Activated T-helper 17 cell treated with anti-CD3 and anti-CD28 coated beads, Interleukin-2, amount 50 U/mL, for 72 hours (primary cell): ENCODE results near the gene MAB21L4. TPM values are rescaled to one million over a fixed set of nuclear protein-coding genes. Genes with fewer than 3 reads are reported as not detected.

ENCODE experiments used
- ATAC-seq: fragments of 150-1000 bp; cut with Tn5 transposase; replicated peaks from 2 replicates; pipeline ENCODE4 v1.10.0; 2021; ENCODE audit warnings: mild to moderate bottlenecking, moderate library complexity
- H3K27ac Mint-ChIP-seq: one replicate; pipeline ENCODE4 v1.8.0; 2022; ENCODE audit warnings: mixed read lengths
- H3K27me3 Mint-ChIP-seq: one replicate; pipeline ENCODE4 v1.8.0; 2022; ENCODE audit warnings: mixed read lengths
- H3K36me3 Mint-ChIP-seq: one replicate; pipeline ENCODE4 v1.8.0; 2022; ENCODE audit warnings: low read depth, mild to moderate bottlenecking, mixed read lengths
- H3K4me1 Mint-ChIP-seq: one replicate; pipeline ENCODE4 v1.8.0; 2022; ENCODE audit warnings: mixed read lengths
- H3K4me3 Mint-ChIP-seq: one replicate; pipeline ENCODE4 v1.8.0; 2022; ENCODE audit warnings: mild to moderate bottlenecking, mixed read lengths
- H3K9me3 Mint-ChIP-seq: one replicate; pipeline ENCODE4 v1.8.0; 2022; ENCODE audit warnings: mixed read lengths
- total RNA-seq, 2 donors: library from RNA; stranded (reverse); gene quantifications; one replicate each; pipeline ENCODE4 v1.2.3, GENCODE V29; 2022

The MAB21L4 gene
- total RNA-seq, 2 donors from 2014 or later, result not detected

DNA sequence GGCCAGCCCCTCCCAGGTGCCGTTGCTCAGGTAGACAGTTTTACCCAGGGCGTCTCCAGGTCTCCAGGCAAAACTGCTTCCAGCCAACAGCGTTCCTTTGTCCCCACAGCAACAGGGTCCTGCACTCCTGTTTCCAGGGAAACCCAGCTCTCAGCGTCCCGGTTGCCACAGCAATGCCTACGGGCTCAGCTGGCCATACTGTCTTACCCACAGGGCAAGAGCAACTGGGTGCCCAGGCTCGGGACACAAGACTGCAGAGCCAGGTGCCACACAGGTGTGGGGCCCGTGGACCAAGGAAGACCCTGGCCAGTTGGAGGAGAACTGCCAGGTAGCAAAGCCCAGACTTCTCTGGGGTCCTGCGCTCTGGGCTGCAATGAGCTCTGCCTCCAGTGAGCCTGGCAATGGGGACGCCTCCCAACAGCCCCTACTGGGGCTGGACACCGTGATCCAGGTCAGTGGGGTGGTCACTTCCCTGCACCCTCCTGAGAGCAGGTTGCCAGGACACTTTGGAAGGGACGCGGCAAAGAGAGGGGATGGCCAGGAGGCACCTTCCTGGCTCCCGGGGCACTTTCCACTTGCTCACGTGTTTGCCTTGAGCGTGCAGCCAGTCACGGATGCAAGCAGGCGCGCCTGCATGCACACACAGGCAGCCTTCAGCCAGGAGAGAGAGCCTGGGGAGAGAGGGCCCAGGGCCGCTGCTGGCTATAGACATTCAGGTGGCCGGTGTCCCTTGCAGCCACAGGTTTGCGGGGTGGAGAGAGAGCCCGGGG, 10.4 kb upstream of the MAB21L4 start, which contains the start of gene CROCC2:
TSS of gene CROCC2 (plus strand) at position 196 of the 770 bp plus-strand sequence. CDS start at position 374, 178 bp downstream.
- H3K4me1 Mint-ChIP-seq, result no peaks in the 10 kb centered on the region

DNA sequence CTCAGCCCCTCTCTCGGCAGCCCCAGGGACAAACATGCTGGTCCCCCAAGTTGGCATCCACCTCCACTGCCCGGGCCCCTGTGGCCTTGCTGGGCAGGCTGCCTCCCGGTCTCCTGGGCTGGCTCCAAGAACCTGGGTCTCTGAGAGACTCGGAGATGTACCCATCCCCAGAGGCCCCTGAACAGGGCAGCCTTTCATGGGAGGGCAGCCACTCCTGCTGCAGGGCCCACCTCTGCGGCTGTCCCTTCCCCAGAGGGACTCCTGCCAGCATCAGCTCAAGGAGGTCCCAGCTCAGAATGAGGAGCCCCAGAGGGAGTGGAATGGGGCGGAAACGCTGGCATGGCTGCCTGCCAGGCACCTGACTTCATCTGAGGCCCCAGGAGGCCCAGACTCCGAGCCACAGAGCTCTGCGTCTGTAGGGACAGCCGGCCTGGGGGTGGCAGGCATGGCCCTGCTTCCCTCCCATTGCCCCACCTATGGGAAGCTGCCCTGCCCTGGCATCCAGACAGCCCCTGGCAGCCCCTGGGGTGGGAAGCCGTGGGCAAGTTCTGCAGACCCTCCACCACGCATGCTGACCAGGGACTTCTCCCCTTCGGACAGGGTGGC, 9.3 kb upstream of the MAB21L4 start:
- Mint-ChIP-seq H3K36me3 (no peaks in the 10 kb centered on the region), H3K9me3 (no peaks in the 10 kb centered on the region), H3K27me3 (peaks cover 6% of the 10 kb centered on the region), H3K4me1 (no peaks in the 10 kb centered on the region), H3K4me3 (no peak overlapping the region), H3K27ac (no peak overlapping the region)
- ATAC-seq, result no peak

More for the DNA sequence above, 10.4 kb upstream of the MAB21L4 start, which contains the start of gene CROCC2:
- Mint-ChIP-seq H3K27me3 (peaks cover 5% of the 10 kb centered on the region), H3K36me3 (no peaks in the 10 kb centered on the region), H3K27ac (no peak within 1 kb of the TSS), H3K9me3 (no peaks in the 10 kb centered on the region), H3K4me3 (no peak within 1 kb of the TSS)
- ATAC-seq, result no peak

DNA sequence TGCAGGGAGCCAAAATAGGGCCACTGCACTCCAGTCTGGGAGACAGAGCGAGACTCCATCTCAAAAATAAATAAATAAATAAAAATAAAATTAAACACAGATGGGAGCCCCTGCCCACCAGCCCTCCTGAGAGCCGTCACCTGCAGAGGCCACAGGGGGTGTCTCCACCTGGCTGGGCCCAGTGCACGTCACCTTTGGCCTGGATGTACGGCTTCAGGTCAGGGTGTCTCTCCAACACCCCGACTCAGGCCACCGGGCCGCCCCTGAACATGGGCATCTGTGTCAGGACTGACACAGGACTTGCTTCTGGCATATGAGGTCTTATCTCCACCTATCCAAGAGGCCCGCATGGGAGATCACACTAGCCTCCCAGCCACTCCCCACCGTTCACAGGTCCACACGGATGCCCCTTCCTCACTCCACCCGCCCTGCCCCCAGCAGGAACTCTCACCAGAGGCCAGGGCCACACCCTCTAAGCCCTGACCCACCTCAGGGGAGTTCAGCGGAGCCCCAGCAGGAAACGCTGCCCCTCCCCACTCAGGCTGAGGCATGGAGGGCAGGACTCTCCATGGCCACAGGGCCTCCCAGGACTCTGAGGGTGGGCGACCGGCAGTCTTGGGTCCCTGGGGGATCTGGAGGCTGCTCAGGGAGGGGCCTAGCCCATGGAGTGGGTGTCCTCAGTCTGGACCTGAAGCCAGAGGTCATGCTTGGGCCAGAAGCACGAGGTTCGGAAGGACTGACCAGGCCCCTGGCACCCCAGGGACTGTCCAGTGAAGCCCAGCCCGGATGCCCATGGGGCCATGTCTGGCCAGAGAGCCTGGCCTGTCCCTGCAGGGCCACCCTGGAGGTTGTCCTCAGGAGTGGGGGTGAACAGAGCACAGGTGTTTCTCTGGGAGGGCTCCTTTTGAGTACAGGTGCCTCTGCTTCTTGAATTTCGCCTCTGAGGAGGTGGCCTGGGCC, 8.5 kb upstream of the MAB21L4 start:
- Mint-ChIP-seq H3K4me3 (no peak overlapping the region), H3K27ac (no peak overlapping the region), H3K9me3 (no peaks in the 10 kb centered on the region), H3K4me1 (no peaks in the 10 kb centered on the region), H3K27me3 (peaks cover 5% of the 10 kb centered on the region), H3K36me3 (no peaks in the 10 kb centered on the region)
- ATAC-seq, result no peak

DNA sequence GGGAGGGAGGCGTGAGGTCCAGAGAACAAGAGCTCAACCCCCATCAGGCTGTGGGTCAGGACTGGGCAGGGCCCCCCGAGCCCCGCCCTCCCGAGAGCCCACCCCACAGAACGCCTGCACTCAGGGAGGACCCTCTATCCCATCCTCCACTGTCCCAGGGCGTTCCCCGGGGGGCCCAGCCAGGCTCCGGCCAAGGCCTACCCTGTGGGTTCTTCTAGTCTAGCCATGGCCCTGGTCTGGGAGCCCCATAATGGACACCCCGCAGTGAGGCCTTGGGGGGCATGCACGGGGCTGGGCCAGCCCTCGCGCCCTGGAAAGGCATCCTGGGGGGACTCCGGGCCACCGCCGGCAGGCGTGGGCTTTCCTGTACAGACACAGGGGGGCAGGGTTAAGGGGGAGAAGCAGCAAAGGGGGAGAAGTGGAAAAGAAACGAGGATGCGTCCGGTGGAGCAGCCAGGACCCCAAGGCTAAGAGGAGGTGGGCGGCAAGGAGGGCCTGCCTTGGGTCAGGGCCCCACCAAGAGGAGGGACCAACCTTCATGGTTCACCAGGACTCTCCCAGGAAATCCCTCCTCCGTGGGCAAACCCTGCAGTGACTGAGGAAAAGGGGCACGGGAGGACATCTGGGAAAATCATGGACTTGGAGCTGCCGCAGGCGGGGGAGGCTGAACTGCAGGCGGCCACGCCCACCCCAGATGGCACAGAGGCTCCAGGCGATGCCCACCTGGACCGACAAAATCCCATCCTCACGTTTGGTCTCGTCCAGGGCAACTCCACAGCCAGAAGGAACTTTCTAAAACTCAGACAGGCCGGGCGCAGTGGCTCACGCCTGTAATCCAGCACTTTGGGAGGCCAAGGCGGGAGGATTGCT, 7.5 kb upstream of the MAB21L4 start:
- Mint-ChIP-seq H3K36me3 (no peaks in the 10 kb centered on the region), H3K4me1 (no peaks in the 10 kb centered on the region), H3K27me3 (peaks cover 5% of the 10 kb centered on the region), H3K4me3 (no peak overlapping the region), H3K9me3 (no peaks in the 10 kb centered on the region), H3K27ac (no peak overlapping the region)
- no peak for ATAC-seq

DNA sequence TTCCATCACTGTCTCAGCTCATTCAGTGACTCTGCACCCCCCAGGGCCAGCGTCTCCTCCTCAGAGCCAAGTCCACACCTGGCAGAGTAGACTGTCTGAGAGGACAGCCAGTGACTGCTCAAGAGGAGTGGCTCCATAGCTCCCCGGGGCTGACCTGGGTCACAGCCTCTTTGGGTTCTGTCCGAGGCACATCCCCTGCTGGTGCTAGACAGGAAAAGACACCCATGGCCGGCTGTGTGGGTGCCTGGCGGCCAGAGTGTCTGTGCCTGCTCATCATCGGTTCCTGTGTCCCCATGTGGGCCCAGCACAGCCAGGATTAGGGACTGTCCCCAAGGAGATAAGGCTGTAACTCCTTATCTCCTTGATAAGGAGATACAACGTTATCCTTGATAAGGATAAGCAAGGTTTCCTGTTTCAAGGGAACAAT, 6.7 kb upstream of the MAB21L4 start:
- no peak overlapping the region for H3K27ac Mint-ChIP-seq
- peaks cover 5% of the 10 kb centered on the region for H3K27me3 Mint-ChIP-seq
- ATAC-seq, result no peak
- no peak overlapping the region for H3K4me3 Mint-ChIP-seq
- no peaks in the 10 kb centered on the region for H3K4me1 Mint-ChIP-seq
- no peaks in the 10 kb centered on the region for H3K9me3 Mint-ChIP-seq
- no peaks in the 10 kb centered on the region for H3K36me3 Mint-ChIP-seq

DNA sequence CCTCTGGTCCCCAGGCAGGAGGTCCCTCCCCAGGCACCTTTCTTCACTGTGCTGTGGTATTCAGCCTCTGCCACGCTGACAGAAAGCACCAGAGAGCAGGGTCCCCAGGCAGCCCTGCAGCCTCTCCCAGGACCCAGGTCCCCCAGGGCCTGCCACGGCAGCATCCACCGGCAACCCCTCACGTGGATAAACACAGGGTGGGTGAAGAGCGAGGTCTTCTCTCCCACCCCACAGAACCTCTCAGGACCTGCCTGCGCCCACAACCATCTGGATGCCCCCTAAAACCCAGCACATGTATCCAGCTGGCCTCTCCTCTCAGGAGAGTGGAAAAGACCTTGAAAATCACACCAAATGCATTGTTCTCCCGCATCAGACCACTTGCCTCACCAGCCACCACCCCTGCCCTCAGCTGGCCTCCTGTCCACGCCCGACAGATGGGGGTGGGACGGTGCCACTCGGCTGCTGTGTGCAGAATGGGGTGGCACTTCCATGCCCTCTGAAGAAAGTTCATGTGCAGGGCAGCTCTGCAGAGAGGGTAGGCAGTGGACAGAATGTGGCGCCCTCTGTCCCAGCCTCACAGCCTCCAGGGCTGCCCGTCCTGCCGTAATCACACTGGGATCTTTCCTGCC, 6.1 kb upstream of the MAB21L4 start:
- Mint-ChIP-seq H3K27me3 (peaks cover 5% of the 10 kb centered on the region), H3K9me3 (no peaks in the 10 kb centered on the region), H3K4me1 (no peaks in the 10 kb centered on the region), H3K36me3 (no peaks in the 10 kb centered on the region), H3K4me3 (no peak overlapping the region), H3K27ac (no peak overlapping the region)
- ATAC-seq, result no peak

DNA sequence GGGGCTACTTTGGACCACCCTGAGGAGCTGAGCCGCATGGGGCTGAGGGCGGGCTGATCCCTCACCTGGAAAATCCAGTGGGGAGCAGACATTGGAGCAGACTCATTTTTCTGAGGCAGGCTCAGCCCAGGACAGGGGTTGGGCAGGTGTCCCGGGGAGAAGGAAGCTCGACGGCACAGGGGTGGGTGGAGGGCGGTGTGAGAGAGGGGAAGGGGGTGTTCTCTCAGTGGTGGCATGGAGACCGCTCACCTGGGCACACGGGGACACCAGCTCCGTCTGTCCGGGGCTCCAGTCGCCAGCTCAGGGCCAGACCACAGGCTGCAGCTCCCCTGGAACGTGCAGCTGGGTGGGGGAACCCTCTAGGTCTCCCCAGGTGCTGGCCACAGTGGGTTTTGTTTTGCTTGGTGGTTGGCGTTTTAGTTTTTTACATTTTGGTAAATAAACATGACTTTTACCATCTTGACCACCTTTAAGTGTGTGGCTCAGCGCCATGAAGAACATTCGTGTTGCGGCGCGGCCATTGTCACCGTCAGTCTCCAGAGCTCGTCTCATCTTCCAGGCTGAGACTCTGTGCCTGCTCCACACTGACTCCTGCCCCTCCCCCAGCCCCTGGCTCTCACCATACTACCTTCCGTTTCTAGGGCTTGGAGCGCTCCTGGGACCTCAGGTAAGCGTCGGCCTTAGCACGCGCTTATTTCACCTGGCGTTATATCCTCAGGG, 4.3 kb upstream of the MAB21L4 start:
- Mint-ChIP-seq H3K27me3 (peaks cover 5% of the 10 kb centered on the region), H3K27ac (no peak overlapping the region), H3K4me1 (no peaks in the 10 kb centered on the region), H3K4me3 (no peak overlapping the region), H3K9me3 (no peaks in the 10 kb centered on the region), H3K36me3 (no peaks in the 10 kb centered on the region)
- no peak for ATAC-seq

DNA sequence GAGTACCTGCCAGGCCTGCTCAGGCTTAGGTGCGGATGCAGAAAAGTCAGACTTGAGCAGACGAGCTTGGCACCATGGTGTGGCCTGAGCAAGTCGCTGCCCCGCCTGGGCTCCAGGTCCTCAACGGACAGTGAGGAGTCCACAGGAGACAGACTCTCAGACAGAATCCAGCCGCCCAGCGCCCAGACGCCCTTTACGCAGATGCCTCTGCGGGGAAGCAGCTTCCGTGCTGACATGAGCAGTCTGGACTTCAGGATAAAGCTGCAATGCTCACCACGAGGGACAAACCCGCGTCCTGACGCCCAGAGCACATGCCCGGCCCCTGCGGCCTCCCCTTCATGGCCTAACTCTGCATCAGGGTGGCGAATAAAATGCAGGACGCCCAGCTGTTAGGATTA, 3.5 kb upstream of the MAB21L4 start:
- ATAC-seq, result no peak
- H3K36me3 Mint-ChIP-seq, result no peaks in the 10 kb centered on the region
- peaks cover 5% of the 10 kb centered on the region for H3K27me3 Mint-ChIP-seq
- H3K4me3 Mint-ChIP-seq, result no peak overlapping the region
- H3K27ac Mint-ChIP-seq, result no peak overlapping the region
- H3K4me1 Mint-ChIP-seq, result no peaks in the 10 kb centered on the region
- no peaks in the 10 kb centered on the region for H3K9me3 Mint-ChIP-seq

DNA sequence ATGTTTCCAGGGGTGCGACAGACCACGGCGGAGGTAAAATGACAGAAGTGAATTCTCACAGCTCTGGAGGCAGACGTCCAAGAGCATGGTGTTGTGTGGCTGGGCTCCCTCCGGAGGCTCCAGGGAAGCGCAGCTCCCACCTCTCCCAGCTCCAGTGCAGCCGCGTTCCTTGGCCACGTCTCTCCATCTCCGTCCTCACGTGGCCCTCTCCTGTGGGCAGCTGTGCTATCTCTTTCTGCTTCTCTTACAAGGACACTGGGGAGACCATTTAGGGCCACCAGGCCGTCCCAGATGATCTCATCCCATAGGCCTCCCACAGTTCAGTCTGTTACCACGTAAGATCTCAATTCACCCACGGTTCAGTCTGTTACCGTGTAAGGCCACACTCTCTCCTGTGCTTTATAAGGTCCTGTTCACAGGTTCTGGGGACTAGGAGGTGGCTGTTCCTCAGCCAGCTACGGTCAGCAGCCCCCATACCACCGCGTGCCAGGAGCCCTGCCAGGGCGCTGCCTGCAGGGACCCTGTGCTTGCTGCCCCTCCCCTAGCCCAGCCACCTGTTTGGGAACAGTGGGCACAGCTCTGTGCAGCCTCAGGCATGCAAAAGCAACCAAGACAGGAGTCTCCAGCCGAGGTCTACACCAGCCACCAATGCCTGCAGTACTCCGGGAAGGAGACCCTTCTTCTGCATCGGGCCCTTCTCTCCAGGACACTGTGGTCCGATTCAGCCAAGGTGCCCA, 2.9 kb upstream of the MAB21L4 start:
- no peak overlapping the region for H3K27ac Mint-ChIP-seq
- H3K4me1 Mint-ChIP-seq, result no peaks in the 10 kb centered on the region
- H3K4me3 Mint-ChIP-seq, result no peak overlapping the region
- H3K27me3 Mint-ChIP-seq, result peaks cover 5% of the 10 kb centered on the region
- H3K36me3 Mint-ChIP-seq, result no peaks in the 10 kb centered on the region
- no peak for ATAC-seq
- H3K9me3 Mint-ChIP-seq, result no peaks in the 10 kb centered on the region

DNA sequence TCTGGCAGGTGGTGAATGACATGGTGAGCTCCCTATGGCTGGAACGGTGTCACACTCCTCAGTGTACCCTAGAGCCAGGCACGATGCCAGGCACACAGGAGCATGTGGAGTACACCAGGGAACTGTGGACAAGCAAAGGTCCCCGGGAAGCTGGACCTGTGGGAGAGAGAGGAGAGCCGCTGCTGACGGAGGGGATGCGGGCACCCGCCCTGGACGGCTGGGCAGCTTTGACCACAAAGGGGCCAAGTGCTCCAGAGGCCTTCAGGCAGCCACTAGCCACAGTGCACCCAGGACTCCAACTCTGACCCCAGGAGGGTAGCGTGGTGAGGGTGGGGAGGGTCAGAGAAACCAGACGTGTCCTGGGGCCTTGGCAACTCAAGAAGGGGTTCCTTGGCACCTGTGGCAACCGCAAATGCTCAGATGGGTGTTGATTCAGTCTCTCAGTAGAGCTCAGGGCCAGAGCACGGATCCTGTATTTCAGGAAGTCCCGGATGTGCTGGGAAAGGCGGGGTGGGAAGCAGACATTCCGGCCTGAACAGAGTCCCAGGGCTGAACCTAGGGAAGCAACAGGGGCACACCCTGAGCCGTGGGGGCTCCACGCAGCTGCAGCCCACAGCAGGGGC, 2.3 kb upstream of the MAB21L4 start:
- no peak for ATAC-seq
- Mint-ChIP-seq H3K9me3 (no peaks in the 10 kb centered on the region), H3K4me3 (no peak overlapping the region), H3K27me3 (peaks cover 5% of the 10 kb centered on the region), H3K27ac (no peak overlapping the region), H3K4me1 (no peaks in the 10 kb centered on the region), H3K36me3 (no peaks in the 10 kb centered on the region)

DNA sequence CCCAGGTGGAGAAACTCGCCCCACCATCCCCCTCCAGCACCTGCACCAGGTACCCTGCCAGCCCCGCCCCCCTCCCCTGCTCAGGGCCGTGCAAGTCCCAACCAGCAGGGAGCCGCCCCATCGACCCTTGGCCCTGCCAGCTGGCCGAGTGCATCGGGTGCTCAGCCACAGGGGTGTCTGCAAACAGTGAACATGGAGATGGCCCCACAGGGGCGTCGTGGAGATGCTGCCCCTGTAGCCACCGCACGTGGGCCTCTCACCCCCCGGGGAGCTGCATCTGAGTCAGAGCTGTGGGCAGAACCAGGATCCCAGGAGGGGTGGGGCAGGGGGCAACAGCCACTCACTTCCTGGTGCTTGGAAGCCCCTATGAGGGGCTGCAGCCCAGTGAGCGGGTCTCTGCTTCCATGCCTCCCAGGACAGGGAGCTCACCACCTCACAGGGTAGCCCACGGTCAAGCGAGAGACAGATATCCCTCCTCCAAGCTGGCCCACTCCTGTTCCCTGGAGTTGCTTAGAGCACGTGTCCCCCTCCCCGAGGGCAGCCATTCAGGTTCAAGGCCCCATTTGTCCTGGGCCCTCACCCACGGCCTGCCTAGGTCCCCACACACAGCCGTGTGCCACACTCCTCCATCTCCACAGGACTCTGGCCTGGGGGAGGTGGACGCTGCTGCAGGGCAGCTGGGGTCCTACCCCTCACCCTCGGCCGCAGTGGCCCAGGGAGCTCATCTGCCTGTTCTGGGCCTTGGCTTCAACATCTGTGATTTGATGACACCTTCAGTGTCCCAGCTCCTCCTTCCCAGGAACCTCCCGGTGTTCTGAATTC, 1.1 kb upstream of the MAB21L4 start:
- ATAC-seq, result no peak
- Mint-ChIP-seq H3K27me3 (peaks cover 5% of the 10 kb centered on the region), H3K4me1 (no peaks in the 10 kb centered on the region), H3K27ac (no peak overlapping the region), H3K4me3 (no peak overlapping the region), H3K9me3 (no peaks in the 10 kb centered on the region), H3K36me3 (no peaks in the 10 kb centered on the region)
